PC-3 (cell line): ENCODE data around the gene TNFSF18.

ENCODE experiments used
- CTCF ChIP-seq: fragments of 300-600 bp; sonication (generic); conservative IDR thresholded peaks from 2 replicates; pipeline ENCODE4 v1.5.1; 2017; ENCODE audit warnings: antibody characterized with exemption, low read depth, mild to moderate bottlenecking, low read length
- EZH2 ChIP-seq: fragments of 300-600 bp; sonication (generic); IDR thresholded peaks from one replicate; pipeline ENCODE4 v1.6.1; 2017; ENCODE audit warnings: antibody characterized with exemption, mild to moderate bottlenecking, low read length; ENCODE audit not compliant: unreplicated experiment

DNA sequence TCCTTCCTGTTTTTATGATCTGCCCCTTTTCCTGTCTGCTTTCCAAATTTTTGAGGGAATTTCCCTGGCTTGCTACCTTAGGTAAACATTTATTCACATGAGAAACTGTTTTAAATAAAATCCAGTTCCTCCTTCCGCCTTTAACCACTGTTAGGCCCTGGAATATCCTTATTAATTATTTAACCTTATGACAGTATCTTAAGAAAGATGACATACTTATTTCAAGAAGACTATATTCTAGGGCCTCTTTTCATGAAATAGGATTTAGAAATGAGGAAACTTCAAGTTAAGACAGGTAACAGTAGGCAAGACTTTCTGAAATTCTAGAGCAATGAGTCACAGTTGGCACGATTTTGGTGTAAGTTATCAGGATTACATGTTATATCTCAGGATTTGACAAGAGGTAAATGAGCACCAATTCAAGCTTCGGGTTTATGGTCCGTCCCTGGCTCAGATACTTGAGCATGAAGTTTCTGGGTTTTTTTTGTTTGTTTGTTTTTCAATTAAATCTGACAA, 2.0 kb upstream of the TNFSF18 start:
- TF ChIP-seq CTCF (no peak), EZH2 (no peak)
